Measurements from ENCODE around the gene PDLIM1.

DNA sequence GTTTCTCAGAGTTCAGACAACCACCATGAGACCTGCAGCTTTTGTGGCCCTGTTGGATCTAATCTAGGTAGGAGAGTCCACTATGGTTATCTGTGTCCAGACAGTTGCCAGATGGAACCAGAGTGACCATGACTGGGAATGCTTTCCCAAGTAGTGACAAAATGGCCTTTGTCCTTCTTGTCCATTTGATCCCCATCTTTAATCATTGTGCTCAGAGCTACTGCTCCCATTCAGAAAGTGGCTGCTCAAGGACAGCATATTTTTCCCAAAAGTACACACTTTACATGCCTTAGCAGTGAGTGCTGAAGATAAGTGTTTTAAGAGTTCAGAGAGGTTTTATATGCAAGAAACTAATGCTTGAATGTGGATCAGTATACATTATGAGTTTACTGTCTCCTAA, 102.2 kb downstream of the PDLIM1 start:
- TF ChIP-seq, protein P1, sequence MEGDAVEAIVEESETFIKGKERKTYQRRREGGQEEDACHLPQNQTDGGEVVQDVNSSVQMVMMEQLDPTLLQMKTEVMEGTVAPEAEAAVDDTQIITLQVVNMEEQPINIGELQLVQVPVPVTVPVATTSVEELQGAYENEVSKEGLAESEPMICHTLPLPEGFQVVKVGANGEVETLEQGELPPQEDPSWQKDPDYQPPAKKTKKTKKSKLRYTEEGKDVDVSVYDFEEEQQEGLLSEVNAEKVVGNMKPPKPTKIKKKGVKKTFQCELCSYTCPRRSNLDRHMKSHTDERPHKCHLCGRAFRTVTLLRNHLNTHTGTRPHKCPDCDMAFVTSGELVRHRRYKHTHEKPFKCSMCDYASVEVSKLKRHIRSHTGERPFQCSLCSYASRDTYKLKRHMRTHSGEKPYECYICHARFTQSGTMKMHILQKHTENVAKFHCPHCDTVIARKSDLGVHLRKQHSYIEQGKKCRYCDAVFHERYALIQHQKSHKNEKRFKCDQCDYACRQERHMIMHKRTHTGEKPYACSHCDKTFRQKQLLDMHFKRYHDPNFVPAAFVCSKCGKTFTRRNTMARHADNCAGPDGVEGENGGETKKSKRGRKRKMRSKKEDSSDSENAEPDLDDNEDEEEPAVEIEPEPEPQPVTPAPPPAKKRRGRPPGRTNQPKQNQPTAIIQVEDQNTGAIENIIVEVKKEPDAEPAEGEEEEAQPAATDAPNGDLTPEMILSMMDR (IDR thresholded peaks at IDR 0.05 in 8 of 11, conservative IDR thresholded peaks at IDR 0.05 in 3 of 11), result no peak
- no peak for TF ChIP-seq POLR2A (IDR thresholded peaks at IDR 0.05)
- TF ChIP-seq POLR2AphosphoS5 (IDR thresholded peaks at IDR 0.05), result no peak
